GM18511 (cell line): ENCODE results near the gene ZRANB3.
"Not testable (repeated sequence)": the region's sequence is repeated elsewhere in the genome, so short reads cannot be mapped to it uniquely, and the experiment has no call there.

Experiments
- ATAC-seq: cut with Tn5 transposase; IDR thresholded peaks from one replicate; pipeline ENCODE4 v1.9.1; 2021; ENCODE audit warnings: mild to moderate bottlenecking, moderate library complexity; ENCODE audit not compliant: unreplicated experiment

The ZRANB3 gene

GRCh38 chr2:135091681-135092080, 439.3 kb downstream of the ZRANB3 start:
- ATAC-seq, result no peak

- not testable (repeated sequence) for ATAC-seq
Observed at GRCh38 chr2:135089597-135089996, 441.4 kb downstream of the ZRANB3 start.
